Ovary (tissue), 3 donors: ENCODE results near the gene MPRIP.

Source experiments
- CTCF ChIP-seq, 3 donors: fragments of 450-650 bp in 2 of 3; fragments of 200-600 bp in 1 of 3; IDR thresholded peaks; one replicate each; pipeline versions ENCODE4 v1.5.1 to v1.8.0; 2016 to 2022; ENCODE audit warnings: antibody characterized with exemption in 3 of 3, mild to moderate bottlenecking in 1 of 3
- EP300 ChIP-seq: sonication (generic); formaldehyde crosslinking; IDR thresholded peaks from one replicate; pipeline ENCODE4 v1.6.1; 2017; ENCODE audit warnings: antibody characterized with exemption
- donor health status: DM: no; HTN: no; CAD: no.

- no peak for TF ChIP-seq CTCF (IDR thresholded peaks at IDR 0.05)
- no peak for TF ChIP-seq EP300
Measured at GRCh38 chr17:17119533-17119932, 77.3 kb downstream of the MPRIP start.
